ENCODE results near the gene ZNF444. TPM values are rescaled to one million over a fixed set of nuclear protein-coding genes. Genes with fewer than 3 reads are reported as not detected.

The ZNF444 gene
- total RNA-seq, 1 experiment from 2014 or later: 84.0 TPM

DNA sequence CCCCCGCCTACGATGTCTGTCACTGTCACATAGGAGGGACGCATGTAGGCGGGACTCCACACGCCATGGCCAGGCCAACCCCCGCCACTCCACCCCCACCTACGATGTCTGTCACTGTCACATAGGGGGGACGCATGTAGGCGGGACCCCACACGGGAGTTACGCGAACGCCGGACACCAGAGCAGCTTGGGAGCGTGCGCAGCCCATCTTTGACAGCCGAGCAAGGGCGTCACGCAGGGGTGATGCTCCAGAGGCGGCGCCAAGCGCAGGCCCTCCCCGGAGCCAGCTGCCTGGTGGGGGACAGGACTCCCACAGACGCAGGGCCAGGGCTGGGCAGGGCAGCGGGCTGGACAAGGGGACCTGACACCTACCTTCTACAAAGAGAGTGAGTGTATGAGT is 40.0 kb upstream of the ZNF444 start:
- DNase-seq (ENCODE audit: low spot score): no peak
- peaks cover 19% of the 10 kb centered on the region for H3K36me3 Mint-ChIP-seq
- no peak overlapping the region for H3K27ac Mint-ChIP-seq
- H3K27me3 Mint-ChIP-seq (ENCODE audit: low read depth): no peaks in the 10 kb centered on the region
- peaks cover 12% of the 10 kb centered on the region for H3K4me1 Mint-ChIP-seq
- CTCF ChIA-PET: no interaction called here
- POLR2A ChIA-PET: no interaction called here
- TF ChIP-seq FOXJ3 (CRISPR knock-in tag; IDR thresholded peaks at IDR 0.05; ENCODE audit: borderline replicate concordance) (no peak), GTF2I (CRISPR knock-in tag; conservative IDR thresholded peaks at IDR 0.05) (no peak), MYBL2 (CRISPR knock-in tag; IDR thresholded peaks at IDR 0.05) (no peak), OVOL2 (CRISPR knock-in tag; IDR thresholded peaks at IDR 0.05; ENCODE audit: borderline replicate concordance) (no peak), SMAD4 (CRISPR knock-in tag; IDR thresholded peaks at IDR 0.05) (no peak), SP1 (CRISPR knock-in tag; conservative IDR thresholded peaks at IDR 0.05) (no peak), ZNF423 (CRISPR knock-in tag; IDR thresholded peaks at IDR 0.05) (no peak), ZNF219 (CRISPR knock-in tag; IDR thresholded peaks at IDR 0.05; ENCODE audit: borderline replicate concordance) (no peak), NR1H2 (CRISPR knock-in tag; IDR thresholded peaks at IDR 0.05) (no peak), FOXP1 (CRISPR knock-in tag; IDR thresholded peaks at IDR 0.05; ENCODE audit: borderline replicate concordance) (no peak), NR3C1 (CRISPR knock-in tag; conservative IDR thresholded peaks at IDR 0.05; ENCODE audit: low read depth) (no peak), CREM (CRISPR knock-in tag; IDR thresholded peaks at IDR 0.05) (no peak), ATF1 (CRISPR knock-in tag; IDR thresholded peaks at IDR 0.05) (no peak), RELA (CRISPR knock-in tag; IDR thresholded peaks at IDR 0.05; ENCODE audit: borderline replicate concordance) (no peak), RORB (CRISPR knock-in tag; IDR thresholded peaks at IDR 0.05) (no peak)
- TF ChIP-seq, protein P1, sequence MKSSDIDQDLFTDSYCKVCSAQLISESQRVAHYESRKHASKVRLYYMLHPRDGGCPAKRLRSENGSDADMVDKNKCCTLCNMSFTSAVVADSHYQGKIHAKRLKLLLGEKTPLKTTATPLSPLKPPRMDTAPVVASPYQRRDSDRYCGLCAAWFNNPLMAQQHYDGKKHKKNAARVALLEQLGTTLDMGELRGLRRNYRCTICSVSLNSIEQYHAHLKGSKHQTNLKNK (CRISPR knock-in tag; IDR thresholded peaks at IDR 0.05): no peak
- TF ChIP-seq, protein P2, sequence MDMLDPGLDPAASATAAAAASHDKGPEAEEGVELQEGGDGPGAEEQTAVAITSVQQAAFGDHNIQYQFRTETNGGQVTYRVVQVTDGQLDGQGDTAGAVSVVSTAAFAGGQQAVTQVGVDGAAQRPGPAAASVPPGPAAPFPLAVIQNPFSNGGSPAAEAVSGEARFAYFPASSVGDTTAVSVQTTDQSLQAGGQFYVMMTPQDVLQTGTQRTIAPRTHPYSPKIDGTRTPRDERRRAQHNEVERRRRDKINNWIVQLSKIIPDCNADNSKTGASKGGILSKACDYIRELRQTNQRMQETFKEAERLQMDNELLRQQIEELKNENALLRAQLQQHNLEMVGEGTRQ (CRISPR knock-in tag; IDR thresholded peaks at IDR 0.05): no peak
- H3K9me3 Mint-ChIP-seq: no peaks in the 10 kb centered on the region
- H3K4me3 Mint-ChIP-seq: no peak overlapping the region
- ATAC-seq: no peak

DNA sequence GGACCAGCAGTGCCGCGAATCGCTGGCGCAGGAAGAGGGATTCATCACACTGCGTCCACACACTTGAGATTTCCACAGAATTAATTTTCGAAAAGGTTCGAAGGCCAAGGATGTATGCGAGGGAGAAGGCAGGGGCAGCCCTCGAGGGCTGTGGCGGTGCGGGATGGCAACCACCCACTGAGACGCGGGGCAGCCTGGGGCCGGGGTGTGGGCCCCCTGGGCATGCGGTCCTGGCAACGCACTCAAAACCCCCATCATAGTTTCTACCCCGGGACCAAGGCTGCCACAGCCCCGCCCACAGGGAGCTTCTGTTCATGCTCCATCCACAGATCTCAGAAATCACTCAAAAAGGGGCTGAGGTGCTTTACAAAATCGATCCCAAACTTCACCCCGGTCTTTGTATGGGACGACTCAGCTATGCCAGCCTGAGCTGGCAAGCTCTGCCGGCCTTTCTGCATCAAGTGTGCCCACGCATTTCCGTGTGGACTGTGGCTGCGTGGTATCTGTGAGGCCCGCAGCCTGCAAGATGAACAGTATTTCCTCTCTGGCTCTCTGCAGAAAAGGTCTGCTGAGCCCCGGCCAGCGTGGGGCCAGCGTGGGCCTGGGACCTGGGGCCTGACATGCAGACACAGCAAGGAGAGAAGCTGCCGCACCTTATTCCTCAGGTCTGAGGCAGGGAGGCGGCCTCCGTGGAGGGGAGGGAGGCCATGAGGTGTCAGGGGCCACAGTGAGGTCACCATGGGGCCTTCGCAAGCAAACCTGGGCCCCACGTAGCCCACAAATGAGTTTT is 39.1 kb upstream of the ZNF444 start:
- H3K27me3 Mint-ChIP-seq (ENCODE audit: low read depth): no peaks in the 10 kb centered on the region
- H3K36me3 Mint-ChIP-seq: peaks cover 19% of the 10 kb centered on the region
- H3K27ac Mint-ChIP-seq: no peak overlapping the region
- DNase-seq (ENCODE audit: low spot score) (no peak), ATAC-seq (no peak)
- peaks cover 20% of the 10 kb centered on the region for H3K4me1 Mint-ChIP-seq
- ChIA-PET CTCF (interaction anchor here (1.7 kb wide), 1 partner anchor 53 kb away, joined by 4 read pairs; no protein-coding TSS in a partner anchor), POLR2A (no interaction called here)
- H3K9me3 Mint-ChIP-seq: no peaks in the 10 kb centered on the region
- no peak overlapping the region for H3K4me3 Mint-ChIP-seq
- TF ChIP-seq JAZF1 (CRISPR knock-in tag; IDR thresholded peaks at IDR 0.05) (no peak), SOX15 (CRISPR knock-in tag; IDR thresholded peaks at IDR 0.05) (no peak), SP1 (CRISPR knock-in tag; conservative IDR thresholded peaks at IDR 0.05) (no peak)
- TF ChIP-seq, protein P3, sequence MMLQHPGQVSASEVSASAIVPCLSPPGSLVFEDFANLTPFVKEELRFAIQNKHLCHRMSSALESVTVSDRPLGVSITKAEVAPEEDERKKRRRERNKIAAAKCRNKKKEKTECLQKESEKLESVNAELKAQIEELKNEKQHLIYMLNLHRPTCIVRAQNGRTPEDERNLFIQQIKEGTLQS (CRISPR knock-in tag; conservative IDR thresholded peaks at IDR 0.05): no peak
- TF ChIP-seq, protein P4, sequence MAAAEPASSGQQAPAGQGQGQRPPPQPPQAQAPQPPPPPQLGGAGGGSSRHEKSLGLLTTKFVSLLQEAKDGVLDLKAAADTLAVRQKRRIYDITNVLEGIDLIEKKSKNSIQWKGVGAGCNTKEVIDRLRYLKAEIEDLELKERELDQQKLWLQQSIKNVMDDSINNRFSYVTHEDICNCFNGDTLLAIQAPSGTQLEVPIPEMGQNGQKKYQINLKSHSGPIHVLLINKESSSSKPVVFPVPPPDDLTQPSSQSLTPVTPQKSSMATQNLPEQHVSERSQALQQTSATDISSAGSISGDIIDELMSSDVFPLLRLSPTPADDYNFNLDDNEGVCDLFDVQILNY (CRISPR knock-in tag; IDR thresholded peaks at IDR 0.05): no peak
- TF ChIP-seq, protein P5, sequence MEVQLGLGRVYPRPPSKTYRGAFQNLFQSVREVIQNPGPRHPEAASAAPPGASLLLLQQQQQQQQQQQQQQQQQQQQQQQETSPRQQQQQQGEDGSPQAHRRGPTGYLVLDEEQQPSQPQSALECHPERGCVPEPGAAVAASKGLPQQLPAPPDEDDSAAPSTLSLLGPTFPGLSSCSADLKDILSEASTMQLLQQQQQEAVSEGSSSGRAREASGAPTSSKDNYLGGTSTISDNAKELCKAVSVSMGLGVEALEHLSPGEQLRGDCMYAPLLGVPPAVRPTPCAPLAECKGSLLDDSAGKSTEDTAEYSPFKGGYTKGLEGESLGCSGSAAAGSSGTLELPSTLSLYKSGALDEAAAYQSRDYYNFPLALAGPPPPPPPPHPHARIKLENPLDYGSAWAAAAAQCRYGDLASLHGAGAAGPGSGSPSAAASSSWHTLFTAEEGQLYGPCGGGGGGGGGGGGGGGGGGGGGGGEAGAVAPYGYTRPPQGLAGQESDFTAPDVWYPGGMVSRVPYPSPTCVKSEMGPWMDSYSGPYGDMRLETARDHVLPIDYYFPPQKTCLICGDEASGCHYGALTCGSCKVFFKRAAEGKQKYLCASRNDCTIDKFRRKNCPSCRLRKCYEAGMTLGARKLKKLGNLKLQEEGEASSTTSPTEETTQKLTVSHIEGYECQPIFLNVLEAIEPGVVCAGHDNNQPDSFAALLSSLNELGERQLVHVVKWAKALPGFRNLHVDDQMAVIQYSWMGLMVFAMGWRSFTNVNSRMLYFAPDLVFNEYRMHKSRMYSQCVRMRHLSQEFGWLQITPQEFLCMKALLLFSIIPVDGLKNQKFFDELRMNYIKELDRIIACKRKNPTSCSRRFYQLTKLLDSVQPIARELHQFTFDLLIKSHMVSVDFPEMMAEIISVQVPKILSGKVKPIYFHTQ (CRISPR knock-in tag; IDR thresholded peaks at IDR 0.05): no peak
- TF ChIP-seq, protein P6, sequence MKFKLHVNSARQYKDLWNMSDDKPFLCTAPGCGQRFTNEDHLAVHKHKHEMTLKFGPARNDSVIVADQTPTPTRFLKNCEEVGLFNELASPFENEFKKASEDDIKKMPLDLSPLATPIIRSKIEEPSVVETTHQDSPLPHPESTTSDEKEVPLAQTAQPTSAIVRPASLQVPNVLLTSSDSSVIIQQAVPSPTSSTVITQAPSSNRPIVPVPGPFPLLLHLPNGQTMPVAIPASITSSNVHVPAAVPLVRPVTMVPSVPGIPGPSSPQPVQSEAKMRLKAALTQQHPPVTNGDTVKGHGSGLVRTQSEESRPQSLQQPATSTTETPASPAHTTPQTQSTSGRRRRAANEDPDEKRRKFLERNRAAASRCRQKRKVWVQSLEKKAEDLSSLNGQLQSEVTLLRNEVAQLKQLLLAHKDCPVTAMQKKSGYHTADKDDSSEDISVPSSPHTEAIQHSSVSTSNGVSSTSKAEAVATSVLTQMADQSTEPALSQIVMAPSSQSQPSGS (CRISPR knock-in tag; IDR thresholded peaks at IDR 0.05; ENCODE audit: borderline replicate concordance, low read depth): no peak
- TF ChIP-seq, protein P7, sequence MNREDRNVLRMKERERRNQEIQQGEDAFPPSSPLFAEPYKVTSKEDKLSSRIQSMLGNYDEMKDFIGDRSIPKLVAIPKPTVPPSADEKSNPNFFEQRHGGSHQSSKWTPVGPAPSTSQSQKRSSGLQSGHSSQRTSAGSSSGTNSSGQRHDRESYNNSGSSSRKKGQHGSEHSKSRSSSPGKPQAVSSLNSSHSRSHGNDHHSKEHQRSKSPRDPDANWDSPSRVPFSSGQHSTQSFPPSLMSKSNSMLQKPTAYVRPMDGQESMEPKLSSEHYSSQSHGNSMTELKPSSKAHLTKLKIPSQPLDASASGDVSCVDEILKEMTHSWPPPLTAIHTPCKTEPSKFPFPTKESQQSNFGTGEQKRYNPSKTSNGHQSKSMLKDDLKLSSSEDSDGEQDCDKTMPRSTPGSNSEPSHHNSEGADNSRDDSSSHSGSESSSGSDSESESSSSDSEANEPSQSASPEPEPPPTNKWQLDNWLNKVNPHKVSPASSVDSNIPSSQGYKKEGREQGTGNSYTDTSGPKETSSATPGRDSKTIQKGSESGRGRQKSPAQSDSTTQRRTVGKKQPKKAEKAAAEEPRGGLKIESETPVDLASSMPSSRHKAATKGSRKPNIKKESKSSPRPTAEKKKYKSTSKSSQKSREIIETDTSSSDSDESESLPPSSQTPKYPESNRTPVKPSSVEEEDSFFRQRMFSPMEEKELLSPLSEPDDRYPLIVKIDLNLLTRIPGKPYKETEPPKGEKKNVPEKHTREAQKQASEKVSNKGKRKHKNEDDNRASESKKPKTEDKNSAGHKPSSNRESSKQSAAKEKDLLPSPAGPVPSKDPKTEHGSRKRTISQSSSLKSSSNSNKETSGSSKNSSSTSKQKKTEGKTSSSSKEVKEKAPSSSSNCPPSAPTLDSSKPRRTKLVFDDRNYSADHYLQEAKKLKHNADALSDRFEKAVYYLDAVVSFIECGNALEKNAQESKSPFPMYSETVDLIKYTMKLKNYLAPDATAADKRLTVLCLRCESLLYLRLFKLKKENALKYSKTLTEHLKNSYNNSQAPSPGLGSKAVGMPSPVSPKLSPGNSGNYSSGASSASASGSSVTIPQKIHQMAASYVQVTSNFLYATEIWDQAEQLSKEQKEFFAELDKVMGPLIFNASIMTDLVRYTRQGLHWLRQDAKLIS (CRISPR knock-in tag; IDR thresholded peaks at IDR 0.05; ENCODE audit: borderline replicate concordance): no peak
